NCI-H1694 treated with DMSO at 0.1 percent for 48 hours (cell line): ENCODE measurements around the gene ZDHHC7.

Source experiments
- DNase-seq: peaks from one replicate; lab custom pipeline; 2025; lab: John Stamatoyannopoulos, UW

ZDHHC7 gene

DNA sequence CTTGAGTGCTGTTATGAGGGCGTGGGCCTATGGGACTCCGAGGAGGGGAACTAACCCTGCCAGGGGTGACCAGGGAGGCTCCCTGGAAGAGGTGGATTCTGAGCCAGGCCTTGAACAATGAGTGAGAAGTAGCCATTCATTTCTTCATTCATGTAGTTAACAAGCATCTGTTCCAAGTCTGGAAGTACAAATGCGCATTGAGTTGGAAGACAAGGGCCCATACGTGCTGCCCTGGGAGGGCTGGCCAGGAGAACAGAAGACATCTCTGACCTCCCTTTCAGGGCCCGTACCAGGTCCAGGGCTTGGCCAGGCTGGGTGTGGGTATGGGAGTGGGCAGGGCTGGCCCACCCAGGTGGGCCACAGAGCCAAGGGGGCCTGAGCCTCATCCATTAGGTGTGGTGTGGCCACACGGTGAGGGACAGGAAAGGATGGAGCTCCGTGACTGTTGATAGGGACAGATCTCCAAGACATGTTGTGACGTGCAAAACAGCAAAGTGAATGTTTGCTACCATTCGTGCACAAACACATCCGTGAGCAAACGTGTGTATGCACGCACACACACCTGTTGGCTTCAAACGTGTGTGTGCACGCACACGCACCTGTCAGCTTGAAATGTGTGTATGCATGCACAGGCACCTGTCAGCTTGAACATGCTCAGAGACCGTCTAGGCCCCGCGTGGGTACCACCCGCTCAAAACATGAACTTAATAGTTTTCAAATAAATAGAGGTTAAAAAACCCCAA, 46.8 kb downstream of the ZDHHC7 start:
- no peak for DNase-seq

DNA sequence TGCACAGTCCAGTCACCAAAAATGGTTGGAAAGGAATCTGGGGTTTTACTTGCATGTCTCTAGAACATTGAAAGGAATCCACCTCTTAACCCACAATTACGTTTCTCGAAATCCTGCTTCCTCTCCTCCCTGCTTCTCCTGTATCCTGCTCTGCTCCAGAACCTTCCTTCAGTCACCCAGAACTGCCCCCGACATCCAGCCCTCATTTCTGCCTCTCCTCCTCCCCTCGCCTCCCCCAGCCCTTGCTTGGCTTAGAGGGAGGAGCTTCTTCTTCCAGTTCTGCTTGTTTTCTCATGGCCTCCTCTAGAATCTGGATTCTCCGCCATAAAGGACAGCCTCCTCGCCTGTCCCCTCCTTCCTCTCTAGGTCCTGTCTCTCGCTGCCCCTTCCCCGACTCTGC, 48.3 kb downstream of the ZDHHC7 start:
- DNase-seq = no peak

DNA sequence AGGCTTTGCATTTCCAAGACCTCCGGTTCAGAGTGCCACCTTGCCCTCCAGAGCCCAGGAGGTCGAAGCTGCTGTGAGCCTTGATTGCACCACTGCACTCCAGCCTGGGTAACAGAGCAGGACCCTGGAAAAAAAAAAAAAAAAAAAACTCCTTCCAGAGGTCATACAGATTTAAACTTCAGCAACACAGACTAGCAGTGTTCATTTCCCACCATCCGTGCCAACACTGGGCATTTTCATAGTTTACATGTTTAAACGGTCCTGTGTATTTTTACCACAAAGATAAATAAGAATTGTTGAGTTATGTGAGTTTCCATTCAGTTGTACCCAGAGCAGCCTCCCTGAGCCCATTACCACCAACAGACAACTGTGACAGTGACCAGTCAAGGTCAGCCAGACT, 50.4 kb downstream of the ZDHHC7 start:
- no peak for DNase-seq

- DNase-seq = no peak
Measured at GRCh38 chr16:84959784-84960417, 51.4 kb downstream of the ZDHHC7 start.

DNA sequence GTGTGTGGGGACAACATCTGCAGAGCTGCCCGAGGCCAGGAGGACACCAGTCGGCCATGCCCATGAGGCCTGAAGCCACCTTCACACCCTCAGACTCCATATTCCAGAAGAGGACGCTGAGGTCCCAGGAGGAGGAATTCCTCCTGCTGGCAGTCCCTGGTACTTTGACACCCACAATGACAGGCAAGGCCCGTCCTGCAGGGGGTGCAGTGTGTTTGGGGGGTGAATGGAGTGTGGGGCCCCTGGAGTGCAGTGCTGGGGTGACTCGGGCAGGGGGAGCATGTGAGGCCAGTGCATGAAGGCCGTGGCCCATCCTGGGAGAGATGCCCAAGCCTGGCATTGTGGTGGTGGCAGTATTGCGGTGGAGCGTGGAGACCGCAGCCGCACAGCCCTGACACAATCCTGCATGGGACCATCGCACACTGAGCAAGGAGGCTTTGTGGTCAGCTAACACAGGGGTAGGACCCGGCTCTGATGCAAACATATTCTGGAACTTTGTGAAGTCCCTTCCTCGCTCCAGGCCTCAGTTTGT, 52.2 kb downstream of the ZDHHC7 start:
- DNase-seq = no peak

- DNase-seq = no peak
Measured at GRCh38 chr16:84957792-84958191, 53.5 kb downstream of the ZDHHC7 start.

- DNase-seq = no peak
Measured at GRCh38 chr16:84957192-84957591, 54.1 kb downstream of the ZDHHC7 start.

DNA sequence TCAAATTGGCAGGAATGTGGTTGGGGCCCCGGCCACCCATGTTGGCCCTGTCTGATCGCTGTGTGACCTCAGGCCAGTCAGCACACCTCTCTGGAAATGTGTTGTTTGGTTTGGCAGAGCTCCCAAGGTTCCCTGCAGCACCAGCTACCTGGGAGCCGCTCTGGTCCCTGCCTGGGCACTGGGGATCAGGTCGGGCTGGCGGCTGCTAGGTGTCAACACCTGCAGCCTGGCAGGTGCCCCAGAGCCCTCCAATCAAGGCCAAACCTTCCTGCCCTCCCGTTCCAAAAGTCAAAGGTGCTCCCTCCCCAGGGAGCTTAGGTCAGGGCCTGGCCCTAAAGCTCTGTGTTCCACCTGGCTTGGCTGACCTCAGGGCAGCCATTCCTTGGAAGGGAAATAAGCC, 55.9 kb downstream of the ZDHHC7 start:
- no peak for DNase-seq

DNA sequence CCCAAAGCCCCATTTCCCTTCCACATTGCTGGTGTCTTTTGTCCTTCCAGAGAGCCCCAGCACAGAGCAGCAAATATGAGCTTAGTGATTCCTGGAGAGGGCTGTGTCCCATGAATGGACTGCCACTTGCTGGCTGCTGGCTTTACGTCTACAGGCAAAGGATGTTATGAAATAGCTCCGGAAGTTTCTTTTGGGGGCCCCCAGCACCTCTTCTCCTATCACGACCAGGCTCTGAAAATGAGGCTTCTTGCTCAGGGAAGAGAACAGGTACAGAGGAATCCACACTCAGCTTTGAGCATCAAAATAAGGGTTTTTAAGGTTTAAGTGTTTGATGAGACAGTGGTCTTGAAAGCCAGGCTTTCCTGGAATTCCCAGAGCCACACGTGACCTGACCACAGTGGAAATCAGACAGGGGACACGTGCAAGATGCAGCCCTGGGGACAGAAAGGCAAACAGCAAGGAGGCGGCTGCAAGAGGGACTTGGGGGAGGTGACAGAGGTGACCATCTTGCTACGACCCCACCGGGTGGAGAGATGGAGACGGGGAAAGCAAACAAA, 58.1 kb downstream of the ZDHHC7 start:
- DNase-seq = no peak

GRCh38 chr16:84952335-84953189, 58.8 kb downstream of the ZDHHC7 start:
- DNase-seq = peak; percentile 81

DNA sequence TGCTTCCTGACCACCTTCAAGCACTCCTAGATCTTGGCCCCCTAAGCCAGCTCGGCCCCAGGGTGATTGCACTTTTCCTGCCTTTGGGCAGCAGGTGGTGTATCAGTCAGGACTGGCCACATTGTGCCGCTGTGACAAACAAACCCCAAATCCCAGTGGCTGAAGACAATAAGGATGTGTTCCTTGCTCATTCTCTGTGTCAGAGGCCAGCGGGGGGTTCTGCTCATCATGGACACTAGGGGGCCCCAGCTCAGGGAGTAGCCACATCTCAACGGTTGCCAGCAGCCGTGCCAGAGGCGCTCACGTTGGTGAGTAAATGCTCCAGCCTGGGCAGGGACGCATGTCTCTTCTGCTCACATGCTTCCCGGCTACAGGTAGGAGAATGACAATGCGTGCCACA, 60.4 kb downstream of the ZDHHC7 start:
- no peak for DNase-seq

GRCh38 chr16:84949772-84950436, 61.4 kb downstream of the ZDHHC7 start:
- no peak for DNase-seq

- DNase-seq = no peak
Measured at GRCh38 chr16:84948851-84949610, 62.3 kb downstream of the ZDHHC7 start.

- no peak for DNase-seq
Measured at GRCh38 chr16:84947996-84948850, 63.1 kb downstream of the ZDHHC7 start.

- DNase-seq = no peak
Measured at GRCh38 chr16:84947022-84947421, 64.3 kb downstream of the ZDHHC7 start.

GRCh38 chr16:84943620-84944019, 67.7 kb downstream of the ZDHHC7 start:
- no peak for DNase-seq

GRCh38 chr16:84942786-84943185, 68.5 kb downstream of the ZDHHC7 start:
- no peak for DNase-seq

DNA sequence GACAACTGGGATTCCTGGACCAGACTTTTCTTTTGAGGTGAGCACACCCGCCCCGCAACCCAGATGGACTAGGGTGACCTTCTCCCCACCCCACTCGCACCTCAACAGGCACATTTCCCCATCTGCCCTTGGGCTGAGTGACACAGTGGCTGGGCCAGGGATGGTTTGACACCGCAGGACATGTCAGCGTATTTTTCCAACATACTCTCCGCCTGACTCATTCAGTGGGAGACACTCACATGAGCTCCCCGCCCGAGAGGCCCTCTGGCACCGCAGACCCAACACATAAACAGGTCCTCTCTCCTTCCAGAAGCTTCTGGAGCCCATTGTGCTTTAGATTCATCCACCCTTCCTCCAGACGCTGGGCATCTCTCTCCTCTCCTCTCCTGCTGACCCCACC, 69.4 kb downstream of the ZDHHC7 start:
- DNase-seq = no peak

DNA sequence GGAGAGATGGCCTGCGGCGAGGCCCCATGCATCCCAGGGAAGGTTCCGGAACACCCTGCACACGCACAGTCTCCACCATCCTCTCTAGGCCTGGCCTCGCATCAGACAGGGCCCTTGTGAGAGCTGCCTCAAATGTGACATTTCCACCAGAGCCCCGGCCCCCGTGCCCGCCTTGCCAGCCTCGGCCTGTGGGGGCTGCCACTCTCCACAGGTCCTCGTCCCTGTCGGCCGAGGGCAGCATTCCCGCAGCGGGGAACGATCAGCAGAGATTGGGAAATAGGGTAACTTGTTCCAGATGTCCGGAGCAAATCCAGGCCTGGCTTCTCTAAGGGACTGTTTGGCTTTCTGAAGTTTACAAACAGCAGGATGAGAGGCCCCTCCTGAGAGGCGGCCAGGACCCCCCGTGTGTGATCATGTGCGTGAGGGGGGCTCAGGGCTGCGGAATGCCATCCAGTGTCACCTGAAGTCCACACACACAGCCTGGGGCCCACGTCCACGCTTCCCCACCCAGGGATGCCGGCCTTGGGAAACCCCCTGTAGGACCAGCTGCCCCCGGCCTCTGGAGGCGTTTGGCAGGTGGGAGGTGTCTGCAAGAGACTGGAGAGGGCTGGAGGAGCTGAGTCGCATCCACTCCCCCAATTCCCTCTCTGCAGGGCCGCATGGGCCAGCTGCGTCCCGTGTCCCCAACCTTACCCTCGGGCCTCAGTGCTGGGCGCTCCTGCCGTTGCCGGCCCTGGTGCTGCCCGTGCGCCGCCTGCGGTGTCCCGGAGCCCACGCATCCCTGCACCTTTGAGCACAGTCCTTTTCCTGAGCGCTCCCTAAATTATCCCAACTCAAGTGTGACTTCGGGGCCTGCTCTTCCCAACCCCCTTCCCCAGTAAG, 70.4 kb downstream of the ZDHHC7 start:
- no peak for DNase-seq
